GM18520 (cell line): Measurements from ENCODE around the gene APLNR.

Experiments used
- ATAC-seq: cut with Tn5 transposase; IDR thresholded peaks from one replicate; pipeline ENCODE4 v1.9.1; 2021; ENCODE audit not compliant: unreplicated experiment

APLNR gene

DNA sequence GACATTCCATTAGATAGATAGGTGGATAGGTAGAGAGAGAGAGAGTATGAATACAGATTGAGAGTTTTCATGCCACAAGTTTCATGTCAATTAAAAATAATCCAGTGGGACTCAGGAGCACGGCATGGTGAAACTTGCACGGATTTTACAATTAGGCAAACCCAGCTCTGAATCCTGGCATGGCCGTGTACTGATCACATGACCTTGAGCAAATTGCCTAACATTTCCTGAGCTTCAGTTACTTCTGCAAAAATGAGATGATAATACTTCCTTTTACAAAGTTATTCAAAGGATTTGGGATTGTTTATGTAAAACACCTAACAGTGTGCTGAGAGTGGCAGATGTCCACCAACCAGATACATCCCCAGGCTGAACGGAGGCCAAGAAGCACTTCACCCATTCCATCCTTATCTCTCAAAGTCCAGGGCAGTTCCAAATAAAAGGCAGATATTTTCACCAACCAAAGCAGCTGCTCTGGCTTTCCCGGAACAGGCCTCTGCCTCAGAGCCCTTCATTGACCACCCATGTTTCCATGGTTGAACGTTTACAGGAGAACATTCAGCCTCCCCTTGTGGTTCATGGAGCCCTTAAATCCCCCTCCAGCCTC, 17.9 kb downstream of the APLNR start:
- no peak for ATAC-seq

DNA sequence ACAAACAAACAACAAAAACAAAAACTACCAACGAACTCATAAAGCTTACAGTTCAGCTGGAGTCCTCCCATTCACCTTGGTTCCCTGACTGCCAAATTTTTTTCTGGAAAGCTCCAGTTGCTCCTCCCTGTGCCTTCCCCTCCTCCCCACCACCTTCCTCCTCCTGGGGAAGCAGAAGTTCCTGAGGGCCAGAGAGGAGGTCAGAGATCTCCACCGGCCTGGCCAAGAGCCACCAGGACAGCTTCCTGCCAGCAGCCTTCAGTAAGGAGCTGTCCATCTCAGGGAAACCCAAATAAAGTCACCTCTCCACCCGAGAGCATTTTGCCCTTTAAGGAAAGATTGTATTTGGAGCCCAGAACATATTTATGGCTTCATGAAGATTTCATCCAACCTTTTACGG, 20.0 kb downstream of the APLNR start:
- ATAC-seq = no peak

DNA sequence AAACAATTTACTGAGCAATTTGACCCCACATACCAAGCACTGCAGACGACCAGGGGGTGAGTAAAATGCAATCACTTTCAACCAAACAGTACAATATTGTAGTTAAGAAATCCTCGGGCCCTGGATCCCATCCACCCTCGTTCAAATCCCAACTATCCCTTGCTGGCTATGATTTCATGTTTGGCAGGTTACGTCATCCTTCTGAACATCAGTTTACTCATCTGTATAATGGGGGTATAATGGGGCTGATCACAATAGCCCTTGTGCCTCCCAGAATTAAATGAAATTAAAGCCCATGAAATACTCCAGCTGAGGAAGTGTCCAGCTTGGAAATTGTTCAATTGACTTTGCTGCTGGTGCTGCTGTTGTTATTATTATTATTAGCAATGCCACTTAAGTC, 20.6 kb downstream of the APLNR start:
- no peak for ATAC-seq

DNA sequence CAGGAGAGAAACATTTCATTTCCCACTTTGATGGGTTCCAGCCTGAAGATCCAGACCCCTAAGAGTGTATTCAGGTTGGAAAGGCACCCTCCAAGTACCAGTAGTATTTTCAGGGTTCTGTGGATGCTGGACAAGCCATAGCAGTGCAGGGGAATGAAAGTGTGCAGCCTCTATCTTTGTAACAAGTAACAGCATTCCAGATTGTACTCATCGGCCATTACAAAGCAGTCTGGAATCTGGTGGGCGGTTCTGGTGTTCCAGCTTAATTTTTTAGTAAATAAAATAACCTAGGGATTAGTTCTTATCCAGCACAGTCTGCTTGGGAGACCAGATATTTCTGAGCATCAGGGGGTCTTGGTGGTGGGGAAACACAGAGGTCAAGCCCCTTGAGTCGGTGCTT, 22.6 kb downstream of the APLNR start:
- no peak for ATAC-seq

DNA sequence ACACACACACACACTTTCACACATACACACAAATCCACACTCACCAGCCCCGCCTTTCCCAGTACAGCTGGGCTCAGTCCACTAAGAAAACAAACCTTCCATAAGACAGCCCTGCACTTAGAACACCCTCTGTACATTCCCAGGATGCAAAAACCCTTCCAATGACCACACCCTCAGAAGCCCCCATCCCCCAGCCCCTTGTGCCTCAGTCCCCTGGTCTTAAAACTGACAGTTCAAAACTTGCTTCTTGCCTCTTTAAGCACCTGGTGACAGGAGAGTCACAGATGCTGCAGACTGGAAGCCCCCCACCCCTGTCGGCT, 23.0 kb downstream of the APLNR start:
- no peak for ATAC-seq

DNA sequence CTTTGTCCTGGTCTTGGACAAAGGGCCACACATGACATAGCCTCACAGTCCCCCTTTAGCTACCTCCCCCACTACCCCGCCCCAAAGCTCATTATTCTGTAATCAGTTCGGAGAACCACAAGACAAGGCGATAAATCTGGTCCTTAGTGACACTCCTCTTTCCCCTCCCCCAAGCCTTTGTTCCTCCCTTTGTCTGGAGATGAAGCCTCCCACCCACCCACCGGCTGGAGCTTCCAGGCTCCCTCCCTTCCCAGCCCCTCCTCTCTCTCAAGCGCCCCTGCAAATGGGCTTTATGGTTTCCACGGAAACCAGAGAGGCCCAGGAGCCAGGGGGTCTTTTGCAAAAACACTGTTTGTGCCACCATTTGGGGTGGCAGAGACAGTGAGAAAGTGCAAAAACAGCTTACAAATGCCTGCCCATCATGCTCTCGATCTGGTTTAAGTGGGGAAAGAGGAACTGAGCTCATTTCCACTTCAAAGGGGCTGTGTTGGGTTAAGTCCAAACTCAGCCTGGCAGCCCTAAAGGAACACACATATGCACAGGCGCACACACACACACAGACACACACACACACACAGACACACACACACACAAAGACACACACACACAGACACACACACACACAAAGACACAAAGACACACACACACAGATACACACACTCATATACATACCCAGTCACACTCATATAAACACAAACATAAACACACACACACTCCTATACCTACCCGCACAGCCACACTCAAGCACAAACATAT, 23.5 kb downstream of the APLNR start:
- no peak for ATAC-seq

DNA sequence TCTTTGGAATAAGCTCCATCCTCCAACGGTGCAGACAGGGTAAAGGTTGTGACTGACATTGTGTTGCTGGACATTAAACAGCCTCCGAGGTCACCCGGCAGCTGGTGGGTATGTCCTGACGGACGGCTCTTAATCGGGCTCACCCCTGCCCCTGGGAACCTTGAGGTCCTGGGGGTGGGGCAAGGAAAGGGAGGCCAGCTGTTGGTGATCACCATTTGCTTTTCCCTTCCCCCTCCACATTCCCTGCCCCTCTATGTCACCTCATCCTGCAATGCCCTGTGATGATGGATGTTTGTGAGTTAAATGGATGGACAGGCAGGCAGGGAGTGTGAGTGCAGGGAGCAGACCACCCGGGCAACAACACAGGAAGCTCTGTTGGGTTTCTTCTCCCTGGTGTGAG, 26.3 kb downstream of the APLNR start:
- no peak for ATAC-seq

DNA sequence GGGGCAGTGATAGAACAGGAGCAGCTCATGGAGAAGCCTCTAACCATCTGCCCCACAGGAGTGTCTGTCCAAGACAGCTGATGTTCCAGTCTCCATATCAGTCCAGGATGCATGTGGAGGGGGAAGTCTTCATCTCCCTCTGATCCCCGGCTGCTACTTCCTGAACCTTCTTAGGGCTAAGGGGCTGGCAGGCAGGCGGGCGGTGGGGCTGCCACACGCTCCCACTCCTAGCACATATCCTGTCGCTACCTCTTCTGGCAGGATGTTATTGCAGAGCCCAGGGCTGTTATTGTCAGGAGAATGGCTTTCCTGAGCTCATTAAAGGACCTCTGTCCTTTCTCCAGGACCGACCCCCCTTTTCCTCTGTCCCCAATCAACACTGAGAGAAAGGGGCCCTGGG, 29.9 kb downstream of the APLNR start:
- ATAC-seq = no peak

DNA sequence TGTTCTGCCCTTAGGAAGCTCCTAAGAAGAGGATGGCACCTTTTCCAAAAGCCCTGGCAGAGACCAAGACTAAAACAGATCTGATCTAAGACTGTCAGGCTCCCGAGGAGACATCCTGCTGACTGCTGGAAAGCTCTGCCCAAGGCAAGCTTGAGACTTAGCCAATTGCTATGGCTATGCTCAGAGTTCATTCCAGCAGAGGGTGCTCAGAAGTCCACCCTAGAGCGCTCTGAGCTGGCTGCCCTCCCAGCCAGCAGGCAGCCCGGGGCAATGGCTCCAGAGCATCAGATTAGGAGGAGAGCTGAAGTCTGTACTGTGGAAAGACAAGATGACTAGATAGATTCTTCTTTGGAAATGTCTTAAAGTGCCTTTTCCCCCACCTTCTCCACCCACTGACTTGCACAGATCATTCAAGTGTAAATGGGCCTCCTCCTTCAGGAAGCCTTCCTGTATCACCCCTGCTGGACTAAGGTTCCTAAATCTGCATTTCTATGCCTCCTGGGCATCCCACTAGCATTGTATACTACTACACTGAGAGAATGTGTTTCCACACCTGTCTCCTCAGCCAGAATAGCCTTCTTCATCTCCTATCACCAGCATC, 31.9 kb downstream of the APLNR start:
- no peak for ATAC-seq

DNA sequence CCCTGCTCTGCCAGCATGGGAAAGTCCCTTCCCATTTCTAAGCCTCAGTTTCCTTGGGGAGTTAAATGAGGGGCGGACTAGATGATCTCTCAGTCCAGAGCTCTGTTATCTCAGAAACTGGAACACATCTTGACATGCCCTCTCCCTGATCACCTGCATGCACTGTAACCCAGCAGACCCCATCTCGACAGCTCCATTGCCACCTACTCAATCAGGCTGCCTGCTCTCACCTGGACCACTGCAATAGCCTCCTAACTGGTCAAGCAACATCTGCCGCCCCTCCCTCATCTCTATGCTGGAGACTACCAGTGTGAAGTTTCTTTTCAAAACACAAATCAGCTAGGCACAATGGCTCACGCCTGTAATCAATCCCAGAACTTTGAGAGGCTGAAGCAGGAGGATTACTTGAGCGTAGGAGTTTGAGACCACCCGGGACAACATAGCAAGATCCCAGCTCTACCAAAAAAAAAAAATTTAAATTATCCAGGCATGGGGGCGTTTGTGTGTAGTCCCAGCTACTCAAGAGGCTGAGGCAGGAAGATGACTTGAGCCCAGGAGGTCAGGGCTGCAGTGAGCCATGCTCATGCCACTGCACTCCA, 33.1 kb downstream of the APLNR start:
- ATAC-seq = no peak

DNA sequence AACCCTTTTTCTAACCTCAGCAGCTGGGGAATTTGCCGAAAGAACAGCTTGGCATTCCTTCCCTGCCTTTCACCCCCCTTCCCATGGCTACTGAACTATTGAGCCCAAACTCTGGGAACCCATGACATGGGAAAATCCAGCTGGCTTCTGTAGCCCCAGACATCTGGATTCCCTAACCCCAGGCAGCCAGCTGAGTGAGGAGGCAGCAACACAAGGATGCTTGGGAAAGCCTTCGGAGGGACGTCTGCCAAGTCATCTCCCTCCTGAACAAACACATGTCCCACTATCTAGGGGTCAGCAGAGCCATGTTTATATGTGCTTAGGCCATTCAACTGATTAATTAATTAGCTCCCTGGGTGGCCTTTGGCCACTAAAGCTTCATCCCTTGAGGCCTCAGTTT, 33.7 kb downstream of the APLNR start:
- no peak for ATAC-seq

DNA sequence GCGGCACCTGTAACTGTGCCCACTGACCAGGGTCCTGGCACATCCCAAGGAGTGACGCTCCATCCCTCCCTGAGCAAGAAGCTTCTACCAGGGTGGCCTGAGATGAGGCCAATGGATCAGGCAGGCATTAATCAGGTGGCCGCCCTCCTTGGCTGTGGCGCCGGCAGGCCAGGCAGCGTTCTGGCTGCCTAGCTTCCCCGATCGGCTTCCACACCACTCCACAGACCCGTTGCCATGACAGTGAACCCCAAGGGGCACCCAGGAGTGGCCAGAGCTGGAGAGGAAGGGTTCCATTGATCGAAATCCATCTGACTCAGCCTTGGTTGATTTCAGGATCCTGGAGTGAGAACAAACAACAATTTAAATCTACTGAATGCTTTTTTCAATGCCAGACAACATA, 34.8 kb downstream of the APLNR start:
- no peak for ATAC-seq

DNA sequence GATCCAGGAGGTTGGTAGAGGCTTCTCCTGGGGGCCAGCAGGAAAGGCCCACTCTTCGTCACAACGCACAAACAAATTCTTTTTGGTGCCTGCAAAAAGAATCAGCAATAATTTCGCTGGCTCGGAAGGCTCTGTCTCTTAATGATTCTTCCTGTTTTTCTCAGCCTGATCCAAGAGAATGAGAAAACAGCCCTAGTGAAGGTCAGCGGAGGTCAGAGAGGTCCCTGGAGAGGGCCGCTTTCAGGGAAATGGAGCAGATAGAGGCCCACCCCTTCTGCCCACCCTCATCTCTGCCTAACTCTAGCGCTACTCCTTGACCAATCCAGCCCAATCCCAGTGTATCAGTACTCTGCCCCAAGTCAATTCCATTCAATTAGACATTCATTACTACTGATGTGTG, 36.1 kb downstream of the APLNR start:
- ATAC-seq = no peak

DNA sequence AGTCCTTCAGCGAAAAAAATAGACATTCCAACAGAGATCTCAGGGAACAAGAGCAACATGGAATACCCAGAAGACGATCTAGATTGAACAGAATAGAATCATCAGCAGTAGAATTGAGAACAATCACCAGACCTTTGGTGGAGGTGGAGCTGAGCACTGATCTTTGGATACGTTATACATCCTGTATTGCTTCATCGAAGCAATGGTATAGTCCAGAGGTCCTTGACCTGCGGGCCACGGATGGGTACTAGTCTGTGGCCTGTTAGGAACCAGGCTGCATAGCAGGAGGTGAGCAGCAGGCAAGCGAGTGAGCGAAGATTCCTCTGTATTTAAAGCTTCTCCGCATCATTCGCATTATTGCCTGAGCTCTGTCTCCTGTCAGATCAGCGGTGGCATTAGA, 37.7 kb downstream of the APLNR start:
- ATAC-seq = no peak

DNA sequence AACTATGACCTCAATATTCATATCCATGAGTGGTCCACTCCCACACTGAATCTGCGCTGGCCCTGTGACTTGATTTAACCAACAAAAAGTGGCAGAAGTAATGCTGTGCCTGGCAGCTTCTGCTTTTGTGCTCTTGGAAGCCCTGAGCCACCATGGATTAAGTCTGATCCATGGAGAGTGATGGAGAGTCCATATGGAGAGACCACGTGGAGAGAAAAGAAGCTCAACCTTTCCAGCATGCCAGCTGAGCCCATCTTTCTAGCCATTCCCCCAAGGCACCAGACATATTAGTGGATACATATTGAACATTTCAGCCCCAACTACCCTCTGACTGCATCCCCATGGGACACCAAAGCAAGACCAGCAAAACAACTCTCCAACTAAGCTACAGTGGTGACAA, 39.3 kb downstream of the APLNR start:
- no peak for ATAC-seq

DNA sequence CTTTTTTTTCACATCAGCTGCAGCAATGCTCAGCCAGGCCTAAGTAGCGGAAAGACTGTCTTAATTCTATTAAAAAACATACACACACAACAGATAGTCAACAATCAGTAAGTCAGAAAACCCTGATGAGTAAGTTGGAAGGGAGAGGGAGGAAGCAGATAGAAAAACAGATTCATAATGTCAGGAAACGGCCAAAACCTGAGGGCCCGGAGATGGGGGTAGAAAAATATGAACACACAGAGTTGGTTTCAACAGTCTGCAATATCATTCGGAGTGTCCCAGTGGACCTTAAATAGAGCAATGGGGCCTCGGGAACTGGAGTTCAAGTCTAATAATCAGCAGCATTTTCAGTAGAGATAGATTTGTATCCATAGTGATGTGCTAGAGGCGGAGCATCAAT, 40.5 kb downstream of the APLNR start:
- ATAC-seq = no peak

DNA sequence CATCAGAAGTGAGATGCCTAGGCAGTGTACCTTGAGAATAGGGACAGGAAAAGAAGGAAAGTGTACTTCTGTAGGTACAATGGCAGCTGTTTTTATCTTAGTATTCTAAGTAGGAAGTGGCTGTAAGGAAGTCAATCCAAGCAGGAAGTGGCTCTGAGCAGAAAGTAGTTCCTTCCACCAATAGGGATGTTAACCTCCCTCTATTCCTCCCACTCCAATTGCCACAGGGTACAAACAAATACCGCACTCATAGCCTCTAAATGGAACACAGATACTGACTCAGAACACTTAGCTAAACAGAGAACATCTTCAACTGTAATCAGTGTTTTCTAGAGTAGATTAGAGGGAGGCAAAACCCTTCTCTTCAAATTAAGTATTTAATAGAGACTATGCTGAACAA, 44.7 kb downstream of the APLNR start:
- no peak for ATAC-seq

DNA sequence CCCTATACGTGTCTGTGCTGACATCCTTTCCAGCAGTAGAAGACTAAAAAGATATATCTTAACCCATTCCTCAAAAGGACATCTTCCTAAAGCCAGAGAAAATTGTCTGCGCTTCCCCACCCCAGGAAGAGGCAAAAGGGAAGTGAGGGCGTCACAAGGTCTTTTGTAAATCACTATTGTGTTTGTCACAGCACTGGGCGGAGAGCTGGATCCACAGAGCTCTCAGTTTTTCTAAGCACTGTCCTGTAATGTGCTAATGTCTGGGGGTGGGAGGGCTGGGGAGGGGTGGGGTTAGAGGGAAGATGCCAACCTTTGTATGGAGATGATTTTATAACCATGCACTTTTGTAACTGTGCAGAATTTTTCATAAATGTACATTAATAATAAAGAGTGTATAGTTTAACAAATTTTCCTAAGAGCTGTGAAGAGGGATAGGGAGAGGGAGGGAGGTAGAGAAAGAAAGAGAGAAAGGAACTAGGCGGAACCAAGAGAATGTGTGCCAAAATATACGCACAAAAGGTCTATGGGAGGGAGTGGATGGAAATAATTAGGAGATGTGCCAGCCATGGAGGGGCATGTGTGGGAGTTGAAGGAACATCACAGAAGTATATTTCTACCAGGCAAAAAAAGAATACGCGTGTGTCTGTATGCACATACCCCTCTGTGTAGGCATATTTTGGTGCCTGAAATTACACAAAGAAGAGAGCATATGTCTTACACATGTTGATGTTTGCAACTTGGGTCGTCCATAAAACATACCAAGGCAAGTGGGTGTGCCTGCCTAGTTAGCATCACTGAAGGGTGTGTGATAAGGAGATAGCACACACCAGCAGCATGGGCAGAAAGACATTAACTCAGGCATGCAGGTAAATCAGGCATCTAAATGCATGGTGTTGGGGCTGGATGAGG, 45.5 kb downstream of the APLNR start:
- ATAC-seq = no peak

DNA sequence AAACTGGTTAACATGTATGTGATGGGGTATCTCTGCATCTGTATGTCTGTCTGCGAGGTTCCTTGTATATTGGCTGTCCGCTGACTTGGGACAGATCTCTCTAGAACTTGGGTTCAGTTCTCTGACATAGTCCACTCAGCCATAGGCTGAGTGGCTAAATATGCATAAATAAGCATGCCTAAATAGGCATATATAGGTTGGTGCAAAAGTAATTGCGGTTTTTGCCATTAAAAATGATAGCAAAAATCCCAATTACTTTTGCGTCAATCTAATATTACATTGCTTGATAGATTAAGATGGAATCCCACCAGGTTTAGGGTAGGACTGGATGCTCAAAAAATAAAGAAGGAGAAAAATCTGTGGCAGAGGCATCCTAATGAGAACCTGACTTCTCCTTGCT, 46.5 kb downstream of the APLNR start:
- ATAC-seq = no peak
